Left lobe of liver (tissue), 2 donors: ENCODE data around the gene CTDNEP1. TPM values are rescaled to one million over a fixed set of nuclear protein-coding genes. Genes with fewer than 3 reads are reported as not detected.
A peak's percentile ranks its signal among the peaks of the same experiment; 100 is the strongest.

ENCODE experiments used
- ATAC-seq: fragments of 200-7000 bp; cut with Tn5 transposase; one replicate; pipeline ENCODE4 v1.9.1; 2020; ENCODE audit warnings: mild to moderate bottlenecking, moderate library complexity
- DNase-seq: peaks from one replicate; pipeline ENCODE4 v3.0.0-alpha.2; 2020; ENCODE audit warnings: low spot score
- total RNA-seq: library from RNA; stranded (reverse); gene quantifications from one replicate; pipeline ENCODE4 v1.2.1, GENCODE V29; 2021
- donor health status: DM: no; HTN: no; CAD: no; lungs with moderate emphysema.
- donor health status: DM: no; HTN: yes; CAD: no.

CTDNEP1 gene
- total RNA-seq, 1 donor from 2014 or later = 35.1 TPM

- ATAC-seq = no peak
- DNase-seq = no peak
Measured at GRCh38 chr17:7232114-7232513, 19.4 kb downstream of the CTDNEP1 start.

GRCh38 chr17:7229504-7229903, 22.0 kb downstream of the CTDNEP1 start:
- ATAC-seq = no peak
- DNase-seq = no peak

GRCh38 chr17:7228920-7229319, 22.6 kb downstream of the CTDNEP1 start:
- no peak for DNase-seq
- no peak for ATAC-seq

- ATAC-seq = no peak
- no peak for DNase-seq
Measured at GRCh38 chr17:7226721-7227710, 24.5 kb downstream of the CTDNEP1 start.

- no peak for ATAC-seq
- no peak for DNase-seq
Measured at GRCh38 chr17:7225711-7226331, 25.7 kb downstream of the CTDNEP1 start.

- ATAC-seq (no peak), DNase-seq (no peak)
Measured at GRCh38 chr17:7224661-7225111, 26.8 kb downstream of the CTDNEP1 start.

- DNase-seq = no peak
Measured at GRCh38 chr17:7224110-7224509, 27.4 kb downstream of the CTDNEP1 start.

GRCh38 chr17:7223375-7223774, 28.2 kb downstream of the CTDNEP1 start:
- ATAC-seq (no peak), DNase-seq (no peak)

More at GRCh38 chr17:7224110-7224509, 27.4 kb downstream of the CTDNEP1 start:
- no peak for ATAC-seq

GRCh38 chr17:7222972-7223292, 28.6 kb downstream of the CTDNEP1 start:
- no peak for ATAC-seq
- no peak for DNase-seq

- no peak for ATAC-seq
- no peak for DNase-seq
Measured at GRCh38 chr17:7222093-7222971, 29.2 kb downstream of the CTDNEP1 start.

- DNase-seq (no peak), ATAC-seq (peak; percentile 5)
Measured at GRCh38 chr17:7221278-7222092, 30.0 kb downstream of the CTDNEP1 start.

GRCh38 chr17:7220593-7221277, 30.8 kb downstream of the CTDNEP1 start:
- peak; percentile 79 for DNase-seq
- ATAC-seq = peak; percentile 46

- DNase-seq = peak; percentile 95
- peak; percentile 78 for ATAC-seq
Measured at GRCh38 chr17:7219812-7220592, 31.5 kb downstream of the CTDNEP1 start, which contains the start of the genes ACADVL and DLG4. ACADVL (plus strand) TSS chr17:7219938; CDS start chr17:7219985, 47 bp downstream. DLG4 (minus strand) TSS chr17:7219836.

GRCh38 chr17:7219229-7219811, 32.2 kb downstream of the CTDNEP1 start:
- no peak for ATAC-seq
- DNase-seq = no peak

GRCh38 chr17:7218758-7219157, 32.8 kb downstream of the CTDNEP1 start:
- ATAC-seq (no peak), DNase-seq (no peak)

- ATAC-seq (no peak), DNase-seq (no peak)
Measured at GRCh38 chr17:7218166-7218565, 33.4 kb downstream of the CTDNEP1 start.

GRCh38 chr17:7217113-7217987, 34.2 kb downstream of the CTDNEP1 start:
- no peak for DNase-seq
- no peak for ATAC-seq
